GM19351 (cell line): Measurements from ENCODE around the gene CD300LB.
"Not testable (repeated sequence)": the region's sequence is repeated elsewhere in the genome, so short reads cannot be mapped to it uniquely, and the experiment has no call there.

Experiments
- ATAC-seq: cut with Tn5 transposase; IDR thresholded peaks from one replicate; pipeline ENCODE4 v1.9.1; 2021; ENCODE audit warnings: mild to moderate bottlenecking, moderate library complexity; ENCODE audit not compliant: unreplicated experiment

The CD300LB gene

GRCh38 chr17:74502861-74503260, 28.4 kb downstream of the CD300LB start:
- no peak for ATAC-seq

GRCh38 chr17:74499992-74500391, 31.3 kb downstream of the CD300LB start:
- no peak for ATAC-seq

GRCh38 chr17:74497471-74497870, 33.8 kb downstream of the CD300LB start:
- ATAC-seq = no peak

- no peak for ATAC-seq
Observed at GRCh38 chr17:74493331-74493833, 37.9 kb downstream of the CD300LB start.

- ATAC-seq = no peak
Observed at GRCh38 chr17:74491626-74492025, 39.6 kb downstream of the CD300LB start.

- no peak for ATAC-seq
Observed at GRCh38 chr17:74490716-74491115, 40.6 kb downstream of the CD300LB start.

- not testable (repeated sequence) for ATAC-seq
Observed at GRCh38 chr17:74488276-74488675, 43.0 kb downstream of the CD300LB start.

GRCh38 chr17:74485841-74486240, 45.4 kb downstream of the CD300LB start:
- ATAC-seq = no peak

- ATAC-seq = no peak
Observed at GRCh38 chr17:74485022-74485743, 46.1 kb downstream of the CD300LB start.

GRCh38 chr17:74484066-74484465, 47.2 kb downstream of the CD300LB start:
- no peak for ATAC-seq

- no peak for ATAC-seq
Observed at GRCh38 chr17:74481621-74482020, 49.7 kb downstream of the CD300LB start.

GRCh38 chr17:74480290-74480689, 51.0 kb downstream of the CD300LB start:
- ATAC-seq = no peak

- ATAC-seq = no peak
Observed at GRCh38 chr17:74478420-74479100, 52.7 kb downstream of the CD300LB start.

- ATAC-seq = no peak
Observed at GRCh38 chr17:74477411-74477810, 53.9 kb downstream of the CD300LB start.

- ATAC-seq = no peak
Observed at GRCh38 chr17:74475189-74475588, 56.1 kb downstream of the CD300LB start.

GRCh38 chr17:74474043-74474792, 57.1 kb downstream of the CD300LB start:
- no peak for ATAC-seq

- ATAC-seq = no peak
Observed at GRCh38 chr17:74473294-74473693, 58.0 kb downstream of the CD300LB start.

GRCh38 chr17:74472890-74473289, 58.4 kb downstream of the CD300LB start:
- ATAC-seq = no peak

GRCh38 chr17:74471341-74471740, 59.9 kb downstream of the CD300LB start:
- no peak for ATAC-seq
